ENCODE results near the gene HIBADH.
"Not testable (repeated sequence)": the region's sequence is repeated elsewhere in the genome, so short reads cannot be mapped to it uniquely, and the experiment has no call there.

HIBADH gene

DNA sequence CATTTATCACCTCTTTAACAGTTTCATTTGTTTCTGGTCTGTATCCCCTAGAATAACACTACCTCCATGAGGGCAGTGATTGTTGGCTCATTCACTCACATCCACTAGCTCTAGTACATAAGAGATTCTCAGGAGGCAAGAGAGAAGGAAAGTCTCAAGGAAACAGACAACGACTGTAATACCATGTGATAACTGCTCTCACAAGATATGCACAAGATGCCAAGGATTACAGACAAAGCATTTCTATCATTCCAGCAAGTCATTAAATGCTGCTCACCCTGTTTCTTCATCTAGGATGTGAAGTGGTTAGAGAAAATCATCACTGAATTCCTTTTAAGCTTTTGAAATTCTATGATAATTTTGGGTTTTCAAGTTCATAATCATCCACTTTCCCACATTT lies 115.3 kb downstream of the HIBADH start:
- no peak for DNase-seq (ENCODE audit: low spot score)

GRCh38 chr7:27546610-27547009 lies 116.1 kb downstream of the HIBADH start:
- DNase-seq (ENCODE audit: low spot score), result no peak

DNA sequence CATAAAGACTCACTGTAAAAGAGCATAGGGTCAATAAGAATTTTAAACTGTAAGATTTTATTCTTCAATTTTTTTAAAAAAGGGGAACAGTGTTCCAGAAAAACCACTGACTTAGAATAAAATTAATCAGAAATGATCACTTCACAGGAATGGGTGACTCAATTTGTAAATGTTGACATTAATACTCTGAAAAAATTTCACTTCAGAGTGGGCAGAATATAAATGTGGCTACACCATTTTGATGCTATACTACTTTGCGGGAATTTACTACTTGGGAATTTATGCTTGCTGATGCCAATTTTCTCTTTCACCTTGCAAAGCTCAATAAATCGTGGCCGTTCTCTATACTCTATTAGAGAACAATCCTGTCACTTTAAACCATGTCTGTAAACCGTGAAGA lies 126.9 kb downstream of the HIBADH start:
- DNase-seq (ENCODE audit: low spot score), result no peak

DNA sequence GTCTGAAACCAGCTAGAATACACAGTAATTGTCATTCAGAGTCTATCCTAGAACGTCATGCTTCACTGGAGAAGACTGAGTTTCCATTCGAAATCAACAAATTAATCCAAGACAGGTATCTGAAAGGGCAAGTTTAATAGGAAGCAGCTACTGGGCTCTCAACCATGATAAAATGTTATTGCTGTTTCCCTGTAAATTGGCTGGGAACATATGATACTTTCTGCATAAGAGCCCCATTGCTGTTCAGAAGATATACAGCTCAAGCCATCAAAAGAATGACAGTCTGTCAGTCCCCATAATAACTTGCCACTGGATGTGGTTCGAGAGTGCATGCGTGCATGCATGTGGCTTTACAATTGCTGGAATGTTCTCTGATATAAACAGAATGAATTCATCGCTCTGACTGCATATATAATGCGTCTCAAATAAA lies 129.0 kb downstream of the HIBADH start:
- DNase-seq (ENCODE audit: low spot score), result no peak

GRCh38 chr7:27532314-27532713 lies 130.4 kb downstream of the HIBADH start:
- no peak for DNase-seq (ENCODE audit: low spot score)

DNA sequence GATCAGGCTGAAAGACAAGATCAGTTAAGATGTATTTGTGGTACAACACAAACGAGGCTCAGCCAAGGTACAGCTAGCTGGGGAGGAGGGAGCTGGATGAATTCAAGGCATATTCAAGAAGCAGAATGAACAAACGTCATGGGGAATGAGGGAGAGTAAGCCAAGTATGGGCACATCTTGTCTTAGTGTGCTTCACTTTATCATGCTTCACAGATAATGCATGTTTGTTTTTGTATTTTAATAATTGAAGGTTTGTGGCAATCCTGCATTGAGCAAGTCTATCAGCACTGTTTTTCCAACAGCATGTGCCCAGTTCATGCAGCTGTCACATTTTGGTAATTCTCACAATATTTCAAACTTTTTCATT lies 135.4 kb downstream of the HIBADH start:
- DNase-seq (ENCODE audit: low spot score), result no peak

DNA sequence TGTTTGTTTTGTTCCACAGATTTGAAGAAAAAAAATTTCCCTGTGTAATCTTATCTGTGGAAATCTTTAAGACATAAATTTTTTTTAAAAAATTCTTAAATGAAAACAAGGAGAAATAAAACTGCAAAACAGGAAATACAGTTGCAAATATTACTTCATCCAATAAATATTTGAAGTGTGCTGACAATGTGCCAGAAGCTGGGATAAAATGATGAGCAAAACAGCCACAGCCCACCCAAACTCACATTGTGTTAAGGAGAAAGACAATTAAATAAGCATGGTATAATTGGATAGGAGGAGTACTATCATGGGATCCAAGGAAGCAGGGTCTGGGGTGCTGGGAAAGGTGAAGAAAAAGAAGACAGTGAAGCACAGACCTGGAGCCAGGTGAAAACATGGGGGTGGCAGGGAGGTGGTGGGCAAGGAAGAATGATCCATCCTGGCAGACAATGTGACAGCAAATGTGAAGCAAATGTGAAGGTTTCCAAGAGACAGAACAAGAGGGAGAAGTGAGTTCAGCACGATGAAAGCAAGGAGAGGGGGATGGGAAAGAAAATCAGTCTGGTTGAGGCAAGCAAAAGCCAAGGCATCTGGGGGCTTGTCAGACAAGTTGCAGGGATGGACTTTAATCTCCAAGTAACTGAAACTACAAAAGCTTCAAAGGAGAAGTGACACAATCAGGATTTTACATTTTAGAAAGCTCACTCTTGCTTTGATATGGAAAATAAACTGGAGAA lies 135.9 kb downstream of the HIBADH start:
- DNase-seq (ENCODE audit: low spot score), result no peak

GRCh38 chr7:27526131-27526530 lies 136.6 kb downstream of the HIBADH start:
- no peak for DNase-seq (ENCODE audit: low spot score)

DNA sequence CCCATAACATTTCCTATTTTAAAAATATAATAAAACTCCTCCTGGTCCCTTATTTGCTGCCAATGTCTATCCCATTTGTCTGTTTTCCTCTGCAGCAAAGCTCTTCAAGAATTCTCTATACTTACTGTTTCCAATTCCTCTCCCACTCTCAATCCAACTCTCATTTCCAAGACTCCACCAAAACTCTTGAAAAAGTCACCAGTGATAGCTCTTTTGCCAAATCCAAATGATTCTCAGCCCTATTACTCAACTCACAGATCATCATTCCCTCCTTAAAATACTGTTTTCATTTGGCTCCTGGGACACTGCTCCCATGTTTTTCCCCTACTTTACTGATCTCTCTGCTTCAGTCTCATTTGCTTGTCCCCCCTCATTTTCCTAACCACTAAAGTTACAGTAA lies 139.4 kb downstream of the HIBADH start:
- no peak for DNase-seq (ENCODE audit: low spot score)

DNA sequence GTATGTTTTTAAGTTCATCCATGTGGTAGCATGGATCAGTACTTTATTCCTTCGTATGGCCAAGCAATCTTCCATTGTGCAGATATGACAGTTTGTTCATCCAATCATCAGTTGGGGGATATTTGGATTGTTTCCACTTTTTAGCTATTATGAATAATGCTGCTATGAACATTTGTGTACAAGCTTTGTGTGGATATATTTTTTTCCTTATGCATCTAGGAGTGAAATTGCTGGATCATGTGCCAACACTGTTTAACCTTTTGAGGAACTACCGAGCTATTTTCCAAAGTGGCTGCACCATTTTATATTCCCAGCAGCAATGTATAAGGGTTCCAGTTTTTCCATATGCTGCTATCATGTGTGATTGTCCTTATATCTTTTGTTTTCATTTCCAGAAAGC lies 140.1 kb downstream of the HIBADH start:
- no peak for DNase-seq (ENCODE audit: low spot score)

DNA sequence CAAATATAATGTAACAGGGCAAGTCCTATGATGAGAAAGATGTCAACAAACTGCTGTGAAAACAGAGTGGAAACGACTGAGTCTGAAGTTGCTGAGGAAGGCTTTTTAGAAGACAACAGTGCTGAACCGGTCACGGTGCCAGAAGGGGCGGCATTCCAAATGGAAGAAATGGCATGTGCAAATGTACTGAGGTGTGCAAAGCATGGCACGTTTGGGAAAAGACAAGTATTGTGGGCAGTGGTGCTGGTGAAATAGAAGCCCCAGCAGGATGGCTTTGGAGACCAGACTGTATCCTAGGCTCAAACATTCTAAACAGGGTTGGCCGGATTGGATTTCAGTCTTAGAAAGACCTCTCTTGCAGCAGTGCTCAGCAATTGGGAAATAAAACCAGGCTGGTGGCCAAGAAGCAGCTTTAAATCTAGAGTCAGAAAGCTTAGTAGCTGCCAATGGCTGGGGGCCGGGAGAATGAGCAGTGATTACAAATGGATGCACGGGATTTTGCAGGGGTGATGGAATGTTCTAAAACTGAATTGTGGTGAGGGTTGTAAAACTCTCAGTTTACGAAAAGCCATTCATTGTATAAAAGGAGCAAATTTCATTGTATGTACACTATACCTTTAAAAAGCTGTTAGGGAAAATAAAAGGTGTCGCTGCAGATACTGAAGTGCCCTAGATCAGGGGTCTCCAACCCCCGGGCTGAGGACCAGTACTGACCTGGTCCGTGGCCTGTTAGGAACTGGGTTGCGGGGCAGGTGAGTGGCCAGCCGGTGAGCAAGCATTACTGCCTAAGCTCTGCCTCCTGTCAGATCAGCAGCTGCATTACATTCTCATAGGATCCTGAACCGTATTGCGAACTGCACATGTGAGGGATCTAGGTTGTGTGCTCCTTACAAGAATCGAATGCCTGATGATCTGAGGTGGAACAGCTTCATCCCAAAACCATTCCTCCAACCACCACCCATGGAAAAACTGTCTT lies 141.6 kb downstream of the HIBADH start:
- no peak for DNase-seq (ENCODE audit: low spot score)

DNA sequence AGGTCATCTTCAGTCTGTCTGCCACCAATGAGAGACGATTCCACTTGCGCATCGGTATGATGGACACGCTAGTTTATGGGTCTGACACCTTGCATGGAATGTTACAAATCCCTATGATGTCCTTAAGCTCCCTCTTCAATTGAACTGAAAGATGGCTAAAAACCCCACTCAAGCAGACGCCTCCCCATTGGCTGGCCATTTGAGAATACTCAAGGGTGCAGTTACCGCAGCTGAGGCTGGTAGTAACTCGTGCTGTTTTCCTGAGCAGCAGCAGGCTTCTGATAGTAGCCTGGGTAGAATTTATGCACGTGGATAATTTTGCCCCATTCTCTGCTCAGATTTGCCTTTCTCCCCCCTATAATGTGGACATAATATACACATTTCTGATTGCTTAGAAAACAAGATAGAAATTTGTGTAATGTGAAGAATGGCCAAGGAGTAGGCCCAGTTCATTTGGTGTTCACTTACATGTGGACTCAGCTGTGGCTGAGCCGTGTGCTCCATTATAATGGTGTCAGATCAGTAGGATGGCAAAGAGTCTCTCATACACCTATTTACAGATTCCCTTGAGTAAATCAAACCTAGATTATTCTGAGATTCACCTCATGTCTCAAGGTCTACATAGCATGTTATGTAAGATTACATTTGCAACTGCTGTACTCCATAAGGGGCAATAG lies 142.8 kb downstream of the HIBADH start:
- no peak for DNase-seq (ENCODE audit: low spot score)

- DNase-seq (ENCODE audit: low spot score), result no peak
Measured at GRCh38 chr7:27518561-27519350, 143.9 kb downstream of the HIBADH start.

- no peak for DNase-seq (ENCODE audit: low spot score)
Measured at GRCh38 chr7:27516421-27516820, 146.3 kb downstream of the HIBADH start.

GRCh38 chr7:27515933-27516332 lies 146.8 kb downstream of the HIBADH start:
- DNase-seq (ENCODE audit: low spot score), result no peak

GRCh38 chr7:27514861-27515260 lies 147.8 kb downstream of the HIBADH start:
- DNase-seq (ENCODE audit: low spot score), result no peak

- no peak for DNase-seq (ENCODE audit: low spot score)
Measured at GRCh38 chr7:27513885-27514284, 148.8 kb downstream of the HIBADH start.

GRCh38 chr7:27511370-27511769 lies 151.3 kb downstream of the HIBADH start:
- not testable (repeated sequence) for DNase-seq (ENCODE audit: low spot score)

GRCh38 chr7:27510541-27510940 lies 152.1 kb downstream of the HIBADH start:
- DNase-seq (ENCODE audit: low spot score), result no peak

- DNase-seq (ENCODE audit: low spot score), result not testable (repeated sequence)
Measured at GRCh38 chr7:27501879-27502278, 160.8 kb downstream of the HIBADH start.

- DNase-seq (ENCODE audit: low spot score), result no peak
Measured at GRCh38 chr7:27501001-27501400, 161.7 kb downstream of the HIBADH start.

DNA sequence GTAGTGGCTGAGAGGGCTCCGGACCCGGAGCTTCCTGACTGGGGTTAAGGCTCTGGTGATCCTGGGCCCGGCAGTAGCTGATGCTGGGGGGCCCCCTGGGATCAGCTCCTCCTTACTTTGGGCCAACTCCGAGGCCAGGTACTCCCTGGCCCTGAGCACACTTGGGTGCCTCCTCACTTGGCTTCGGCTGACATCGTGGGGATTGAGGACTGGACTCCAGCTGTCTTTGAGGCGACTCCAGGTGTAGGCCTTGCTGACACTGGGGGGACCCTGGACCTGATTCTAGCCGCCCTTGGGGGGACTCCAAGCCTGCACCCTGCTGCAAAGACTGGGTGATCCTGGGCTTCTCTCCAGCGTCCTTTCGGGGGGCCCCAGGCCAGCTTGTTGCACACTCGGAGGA lies 170.5 kb downstream of the HIBADH start:
- no peak for DNase-seq (ENCODE audit: low spot score)

Data from CD4-positive, alpha-beta T cell treated with Interleukin-15 for 4 hours (primary cell).